Pons (tissue), 1 donor: Measurements from ENCODE around the gene FKBP1C.
"Not testable (repeated sequence)": the region's sequence is repeated elsewhere in the genome, so short reads cannot be mapped to it uniquely, and the experiment has no call there.

Experiments used
- DNase-seq: peaks from one replicate; pipeline ENCODE4 v3.0.0-alpha.2; 2016; ENCODE audit warnings: low spot score

Gene FKBP1C

DNA sequence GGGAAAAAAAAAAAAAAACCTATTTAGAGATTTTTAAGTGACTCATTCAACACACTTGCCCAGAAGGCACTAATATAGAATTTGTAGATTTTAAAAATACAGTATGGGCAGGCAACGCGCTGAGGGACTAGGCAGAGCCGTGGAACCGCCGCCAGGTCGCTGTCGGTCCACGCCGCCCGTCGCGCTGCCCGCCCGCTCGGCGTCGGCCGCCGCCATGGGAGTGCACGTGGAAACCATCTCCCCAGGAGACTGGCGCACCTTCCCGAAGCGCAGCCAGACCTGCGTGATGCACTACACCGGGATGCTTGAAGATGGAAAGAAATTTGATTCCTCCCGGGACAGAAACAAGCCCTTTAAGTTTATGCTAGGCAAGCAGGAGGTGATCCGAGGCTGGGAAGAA, at the start of gene FKBP1C:
Gene FKBP1C, plus strand, starts transcription at position 127 of the 400 bp plus-strand sequence.
- not testable (repeated sequence) for DNase-seq

DNA sequence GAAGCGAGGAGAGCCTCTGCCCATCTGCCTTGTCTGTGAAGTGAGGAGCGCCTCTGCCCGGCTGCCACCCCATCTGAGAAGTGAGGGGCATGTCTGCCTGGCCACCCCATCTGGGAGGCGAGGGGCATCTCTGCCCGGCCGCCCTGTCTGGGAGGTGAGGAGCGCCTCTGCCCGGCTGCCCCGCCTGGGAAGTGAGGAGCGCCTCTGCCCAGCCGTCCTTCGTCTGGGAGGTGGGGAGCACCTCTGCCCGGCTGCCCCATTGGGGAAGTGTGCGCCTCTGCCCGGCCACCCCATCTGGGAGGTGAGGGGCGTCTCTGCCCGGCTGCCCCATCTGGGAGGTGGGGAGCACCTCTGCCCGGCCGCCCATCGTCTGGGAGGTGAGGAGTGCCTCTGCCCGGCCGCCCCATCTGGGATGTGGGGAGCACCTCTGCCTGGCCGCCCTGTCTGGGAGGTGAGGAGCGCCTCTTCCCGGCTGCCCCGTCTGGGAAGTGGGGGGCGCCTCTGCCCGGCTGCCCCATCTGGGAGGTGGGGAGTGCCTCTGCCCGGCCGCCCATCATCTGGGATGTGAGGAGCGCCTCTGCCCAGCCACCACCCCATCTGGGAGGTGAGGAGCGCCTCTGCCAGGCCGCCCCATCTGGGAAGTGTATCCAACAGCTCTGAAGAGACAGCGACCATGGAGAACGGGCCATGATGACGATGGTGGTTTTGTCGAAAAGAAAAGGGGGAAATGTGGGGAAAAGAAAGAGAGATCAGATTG, 47.0 kb upstream of the FKBP1C start:
- not testable (repeated sequence) for DNase-seq

DNA sequence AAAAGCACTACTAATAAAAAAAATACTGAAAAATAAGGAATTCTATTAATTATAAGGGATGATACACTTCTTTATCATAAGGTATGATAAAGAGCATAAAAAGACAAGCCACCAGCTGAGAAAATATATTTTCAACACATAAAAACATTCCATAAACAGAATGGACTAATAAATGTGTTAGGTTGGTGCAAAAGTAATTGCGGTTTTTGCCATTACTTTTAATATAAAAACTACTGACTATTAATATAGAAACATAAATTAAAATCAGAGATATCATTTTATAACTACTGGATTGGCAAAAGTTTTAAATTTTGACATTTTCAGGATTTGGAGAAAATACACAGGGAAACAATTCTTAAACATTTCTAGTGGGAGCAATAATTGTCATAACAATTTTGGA, 37.1 kb upstream of the FKBP1C start:
- DNase-seq, result no peak

DNA sequence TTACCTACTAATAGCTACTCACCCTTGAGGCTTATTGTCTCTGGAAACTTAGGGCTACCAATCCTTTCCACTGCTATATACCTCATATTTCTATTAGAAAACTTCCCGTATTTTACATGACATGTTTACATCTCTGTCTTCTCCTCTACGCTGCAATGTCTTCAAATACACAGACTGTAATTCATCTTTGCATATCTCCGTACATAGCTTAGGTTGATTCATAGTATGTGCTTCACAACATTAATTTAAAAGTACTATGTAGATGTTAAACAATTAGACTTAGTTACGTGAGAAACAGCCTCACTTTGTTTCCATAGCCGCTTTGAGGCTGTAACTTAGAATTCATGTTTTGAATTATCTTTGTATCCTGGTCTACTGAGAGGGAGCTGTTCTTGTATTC, 35.1 kb upstream of the FKBP1C start:
- no peak for DNase-seq

DNA sequence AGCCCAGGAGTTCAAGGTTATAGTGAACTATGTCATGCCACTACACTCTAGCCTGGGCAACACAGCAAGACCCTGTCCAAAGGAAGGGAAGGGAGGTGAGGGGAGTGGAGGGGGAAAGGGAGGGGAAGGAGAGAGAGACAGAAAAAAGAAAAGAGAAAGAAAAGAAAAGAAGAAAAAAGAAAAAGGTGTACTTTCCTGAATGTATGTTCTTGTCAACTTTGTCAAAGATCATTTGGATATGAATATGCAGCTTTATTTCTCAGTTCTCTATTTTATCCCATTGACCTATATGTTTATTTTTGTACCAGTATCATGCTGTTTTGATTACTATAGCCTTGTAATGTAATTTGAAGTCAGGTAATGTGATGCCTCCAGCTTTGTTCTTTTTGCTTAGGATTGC, 30.9 kb upstream of the FKBP1C start:
- no peak for DNase-seq

DNA sequence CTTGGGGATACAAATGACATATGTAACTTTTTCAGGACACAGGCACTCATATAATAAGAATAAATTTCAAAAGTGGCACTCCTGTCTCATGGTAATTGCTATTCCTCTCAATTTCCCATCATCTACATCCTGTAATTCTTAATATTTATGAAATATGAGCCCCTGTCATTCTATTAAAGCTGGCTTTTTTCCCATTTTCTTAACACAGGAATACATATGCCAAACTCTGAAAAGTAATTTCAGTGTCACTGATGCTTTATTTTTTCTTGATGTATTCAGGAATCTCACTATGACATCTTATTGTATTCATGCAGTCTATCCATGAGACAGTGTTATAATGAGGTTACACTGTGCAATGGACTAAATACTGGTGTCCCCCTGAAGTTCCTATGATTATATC, 24.3 kb upstream of the FKBP1C start:
- DNase-seq, result no peak

DNA sequence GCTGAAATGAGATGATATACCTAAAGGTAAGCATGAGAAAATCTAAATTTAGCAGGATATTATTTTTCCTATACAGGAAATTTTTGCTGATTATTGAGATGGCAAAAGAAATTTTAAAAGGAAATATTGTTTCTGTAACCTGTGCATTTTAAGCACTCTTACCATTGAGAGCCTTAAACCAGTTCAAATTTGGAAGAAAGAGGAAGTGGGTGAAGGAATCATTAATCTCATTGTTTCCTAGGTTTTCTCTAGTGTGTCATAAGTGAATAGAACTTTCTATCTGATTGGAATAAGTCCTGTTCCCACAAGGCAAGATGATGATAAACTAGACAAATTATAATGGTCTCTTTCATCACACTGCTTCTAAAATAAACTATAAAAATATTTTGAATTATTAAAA, 22.4 kb upstream of the FKBP1C start:
- DNase-seq, result no peak

DNA sequence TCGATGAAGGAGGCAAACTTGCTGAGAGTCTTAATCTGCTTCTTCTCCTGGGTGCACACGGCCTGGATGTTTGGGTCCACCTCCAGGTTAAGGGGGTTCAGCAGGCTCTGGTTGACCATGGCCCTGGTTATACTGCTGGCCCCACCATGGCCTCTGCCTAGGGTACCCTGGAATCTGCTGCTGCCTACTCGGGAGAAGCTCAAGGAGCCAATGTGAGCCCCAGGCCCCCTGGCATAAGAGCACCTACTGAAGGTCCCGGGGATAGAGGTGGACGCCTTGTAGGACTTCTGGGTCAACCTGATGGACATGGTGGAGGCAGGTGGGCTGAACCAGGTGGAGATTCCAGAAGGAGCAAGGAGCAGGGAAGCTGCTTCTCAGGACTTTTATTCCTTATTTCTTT, 17.9 kb upstream of the FKBP1C start:
- DNase-seq, result no peak

DNA sequence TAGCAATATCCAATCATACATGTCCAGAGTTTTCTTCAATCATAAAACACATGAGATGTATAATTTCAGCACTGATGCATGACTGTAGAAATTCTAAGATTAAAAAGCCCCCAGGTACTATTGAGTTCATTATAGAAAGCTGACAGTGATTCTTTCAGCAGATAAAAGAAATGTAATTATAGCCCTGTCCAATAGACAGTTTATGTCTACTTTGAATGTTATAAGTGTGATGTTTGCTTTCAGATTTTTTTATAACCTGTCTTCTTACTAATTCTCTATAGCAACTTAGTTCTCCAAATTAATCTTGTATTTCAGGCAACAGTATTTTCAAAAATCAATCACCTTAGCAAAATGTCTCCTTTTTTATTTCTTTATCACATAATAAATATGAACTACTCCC, 13.5 kb upstream of the FKBP1C start:
- no peak for DNase-seq

DNA sequence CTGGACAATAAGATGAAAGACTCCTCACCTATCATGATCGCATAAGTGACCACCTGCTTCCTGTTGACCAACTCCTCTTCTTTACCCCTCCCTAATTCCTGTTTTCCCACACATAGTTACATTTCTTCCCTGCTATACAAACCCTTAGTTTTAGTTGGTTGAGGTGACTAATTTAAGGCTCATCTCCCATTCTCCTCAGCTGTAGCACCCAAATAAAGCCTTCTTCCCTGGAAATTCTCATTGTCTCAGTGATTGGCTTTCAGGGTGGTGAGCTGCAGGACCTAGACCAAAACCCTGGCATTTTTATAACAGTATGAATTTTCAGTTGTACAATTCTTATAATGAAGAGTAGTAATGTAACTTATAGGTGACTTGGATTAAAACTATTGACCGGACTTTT, 2.1 kb downstream of the FKBP1C start:
- DNase-seq, result no peak

DNA sequence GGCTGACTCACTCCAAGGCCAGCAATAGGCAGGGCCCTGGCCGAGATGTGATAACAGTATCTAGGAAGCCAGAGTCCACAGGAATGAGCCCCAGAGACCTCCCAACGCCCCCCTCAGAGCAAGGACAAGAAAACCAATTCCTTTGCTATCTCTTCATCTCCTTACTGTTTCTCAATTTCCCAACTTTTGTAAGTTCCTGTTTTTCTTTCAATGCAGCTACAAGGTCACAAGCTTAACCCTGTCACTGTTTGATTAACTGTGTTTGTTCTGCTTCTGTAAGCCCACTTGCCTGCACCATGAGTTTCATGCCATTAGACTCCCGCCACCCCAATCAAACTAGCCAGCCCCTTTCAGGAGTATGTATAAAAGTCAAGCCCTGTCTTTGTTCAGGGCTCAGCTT, 3.5 kb downstream of the FKBP1C start:
- no peak for DNase-seq

DNA sequence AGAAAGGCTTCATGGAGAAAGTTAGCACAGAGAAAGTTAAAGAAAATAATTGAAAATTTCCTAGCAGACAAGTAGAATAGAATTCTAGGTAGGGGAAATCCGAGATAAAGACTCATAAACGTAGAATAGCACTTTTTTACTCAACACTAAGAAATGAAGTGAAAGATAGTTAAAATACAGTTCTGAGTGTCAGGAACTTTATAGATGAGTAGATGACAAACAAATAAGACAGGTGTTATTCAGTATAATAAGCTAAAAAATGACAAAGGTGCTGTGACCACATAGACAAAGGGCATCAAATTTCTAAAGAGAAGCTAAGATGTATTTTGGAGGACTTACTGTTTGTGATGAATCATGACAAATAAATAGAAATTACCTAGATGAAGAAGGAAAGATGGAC, 12.9 kb downstream of the FKBP1C start:
- DNase-seq, result no peak

DNA sequence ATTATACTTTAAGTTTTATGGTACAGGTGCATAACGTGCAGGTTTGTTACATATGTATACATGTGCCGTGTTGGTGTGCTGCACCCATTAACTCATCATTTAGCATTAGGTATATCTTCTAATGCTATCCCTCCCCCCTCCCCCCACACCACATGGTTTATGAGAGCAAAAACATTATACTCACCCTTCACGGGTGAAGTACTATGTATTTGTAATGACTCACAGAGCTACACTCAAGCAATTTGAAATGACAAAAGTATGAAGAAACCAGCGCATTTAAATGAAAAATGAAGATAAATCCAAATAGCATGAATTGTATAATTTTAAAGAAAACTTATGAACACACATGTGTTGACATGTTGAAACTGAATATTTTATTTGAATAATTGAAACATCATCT, 14.7 kb downstream of the FKBP1C start:
- not testable (repeated sequence) for DNase-seq

DNA sequence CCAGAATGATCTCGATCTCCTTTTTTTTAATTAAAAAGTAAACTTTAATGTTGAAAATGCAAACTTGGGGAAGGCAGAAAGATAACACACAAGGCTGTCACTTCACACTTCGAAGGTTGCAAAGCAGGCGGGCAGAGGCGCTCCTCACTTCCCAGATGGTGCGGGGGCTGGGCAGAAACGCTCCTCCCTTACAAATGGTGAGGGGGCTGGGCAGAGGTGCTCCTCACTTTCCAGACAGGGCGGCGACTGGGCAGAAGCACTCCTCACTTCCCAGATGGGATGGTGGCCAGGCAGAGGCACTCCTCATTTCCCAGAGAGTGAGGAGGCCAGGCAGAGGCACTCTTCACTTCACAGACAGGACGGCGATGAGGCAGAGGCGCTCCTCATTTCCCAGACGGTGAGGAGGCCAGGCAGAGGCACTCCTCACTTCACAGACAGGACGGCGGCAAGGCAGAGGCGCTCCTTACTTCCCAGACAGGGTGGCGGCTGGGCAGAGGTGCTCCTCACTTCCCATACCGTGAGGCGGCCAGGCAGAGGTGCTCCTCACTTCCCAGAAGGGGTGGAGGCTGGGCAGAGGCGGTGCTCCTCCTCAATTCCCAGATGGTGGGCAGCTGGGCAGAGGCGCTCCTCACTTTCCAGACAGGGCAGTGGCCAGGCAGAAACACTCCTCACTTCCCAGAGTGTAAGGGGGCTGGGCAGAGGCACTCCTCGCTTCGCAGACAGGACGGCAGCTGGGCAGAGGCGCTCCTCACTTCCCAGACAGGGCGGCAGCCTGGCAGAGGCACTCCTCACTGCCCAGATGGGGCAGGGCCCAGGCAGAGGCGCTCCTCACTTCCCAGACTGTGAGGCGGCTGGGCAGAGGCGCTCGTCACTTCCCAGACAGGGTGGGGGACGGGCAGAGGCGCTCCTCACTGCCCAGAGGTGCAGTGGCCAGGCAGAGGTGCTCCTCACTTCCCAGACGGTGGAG, 16.9 kb downstream of the FKBP1C start:
- DNase-seq, result not testable (repeated sequence)

DNA sequence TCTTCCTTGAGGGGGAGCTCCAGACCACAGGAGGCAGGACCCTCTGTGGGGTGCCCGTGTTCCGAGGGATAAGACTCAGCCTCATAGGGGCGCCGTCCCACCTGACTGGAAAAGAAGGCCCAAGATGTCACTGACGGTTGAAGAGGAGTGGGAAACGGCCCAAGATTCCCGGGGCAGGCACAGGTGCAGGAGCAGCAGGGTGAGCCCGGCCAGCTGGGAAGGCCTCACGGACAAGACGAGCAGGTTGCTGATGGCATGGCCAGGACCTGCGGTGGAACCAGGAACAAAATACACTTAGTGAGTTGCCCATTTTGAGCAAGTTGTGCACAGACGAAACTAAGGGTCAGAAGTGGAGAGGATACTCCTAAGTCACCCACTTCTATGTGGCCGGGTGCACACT, 18.8 kb downstream of the FKBP1C start:
- DNase-seq, result not testable (repeated sequence)

DNA sequence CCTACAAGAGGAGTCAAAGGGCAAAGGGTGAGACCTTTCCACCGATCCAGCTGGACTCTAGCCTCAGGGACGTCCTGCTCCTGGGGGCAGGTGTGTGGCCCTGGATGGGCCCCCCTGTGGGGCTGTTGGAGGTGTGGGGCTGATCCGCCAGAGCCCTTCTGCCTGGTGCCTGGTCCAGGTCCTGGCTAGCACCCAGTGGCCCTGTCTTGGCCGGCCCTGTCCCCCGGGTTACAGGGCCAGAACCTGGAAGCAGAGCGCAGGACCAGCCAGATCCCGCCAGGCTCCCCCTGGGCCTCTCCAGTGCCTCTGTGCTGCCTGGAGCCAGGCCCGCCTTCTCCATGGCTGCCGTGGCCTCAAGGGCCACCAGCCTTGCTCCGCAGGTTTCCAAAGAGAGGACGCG, 19.2 kb downstream of the FKBP1C start:
- not testable (repeated sequence) for DNase-seq

DNA sequence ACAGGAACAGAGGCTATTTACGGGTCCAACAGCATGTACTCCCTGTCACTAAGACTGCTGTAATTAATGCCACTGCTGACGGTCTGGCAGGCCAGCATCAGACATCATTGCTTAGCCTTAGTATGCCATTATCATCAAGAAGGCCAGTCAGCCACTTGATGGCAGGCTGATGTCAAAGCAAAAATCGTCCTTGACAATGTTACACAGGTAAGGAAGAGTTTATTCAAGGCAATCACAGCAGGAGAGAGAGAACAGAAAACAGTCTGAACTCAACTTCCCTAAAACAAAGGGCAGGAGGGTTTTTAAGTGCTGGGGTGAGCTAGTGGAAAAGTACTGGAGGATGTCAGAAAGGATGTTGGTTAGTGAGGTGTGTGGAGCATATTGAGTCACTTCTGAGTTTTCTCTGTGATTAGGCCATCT, 25.1 kb downstream of the FKBP1C start:
- DNase-seq, result no peak

DNA sequence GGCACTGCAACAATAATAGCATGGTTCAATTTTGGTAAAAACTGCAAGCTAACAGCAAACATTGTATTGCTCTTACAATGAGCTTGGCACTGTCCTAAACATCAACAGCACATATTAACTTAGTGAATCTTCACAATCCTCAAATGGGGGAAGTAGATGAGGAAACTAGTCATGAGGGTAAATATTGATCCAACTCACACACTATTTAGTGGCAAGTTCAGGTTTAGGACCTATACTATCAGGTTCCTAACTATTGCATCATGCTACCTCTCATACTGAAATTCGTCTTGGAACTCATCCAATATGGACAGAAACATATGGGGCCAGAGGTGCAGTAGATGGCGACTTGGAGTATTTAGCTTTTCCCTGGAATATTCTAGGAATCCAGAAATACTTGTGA, 34.2 kb downstream of the FKBP1C start:
- no peak for DNase-seq

DNA sequence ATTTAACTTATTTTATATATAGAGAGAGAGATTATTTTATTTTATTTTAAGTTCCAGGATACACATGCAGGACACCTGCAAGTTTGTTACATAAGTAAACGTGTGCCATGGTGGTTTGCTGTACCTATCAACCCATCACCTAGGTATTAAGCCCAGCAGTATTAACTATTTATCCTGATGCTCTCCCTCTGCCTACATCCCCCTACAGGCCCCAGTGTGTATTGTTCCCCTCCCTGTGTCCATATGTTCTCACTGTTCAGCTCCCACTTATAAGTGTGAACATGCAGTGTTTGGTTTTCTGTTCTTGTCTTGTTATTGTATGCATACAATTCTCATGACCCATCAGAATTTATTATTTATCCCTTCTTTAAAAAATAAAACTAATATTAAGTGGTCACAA, 34.6 kb downstream of the FKBP1C start:
- no peak for DNase-seq

DNA sequence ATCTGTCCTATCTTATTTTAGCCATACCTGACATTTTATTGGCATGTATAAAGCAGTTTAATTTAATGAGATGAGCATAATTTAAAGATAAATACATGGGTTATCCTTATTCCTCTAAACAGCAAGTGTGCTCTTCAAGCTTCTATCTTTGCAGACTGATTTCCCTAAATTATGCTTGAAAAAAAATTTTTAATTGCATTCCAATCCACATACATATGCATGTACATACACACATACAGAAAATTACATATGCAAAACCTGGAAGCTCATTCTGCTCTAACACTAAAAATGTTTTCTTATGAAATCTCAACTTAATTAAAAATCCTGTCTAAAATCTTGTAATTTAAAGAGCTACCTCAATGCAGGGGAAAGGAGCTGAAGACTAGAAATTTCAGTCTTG, 35.3 kb downstream of the FKBP1C start:
- DNase-seq, result no peak

DNA sequence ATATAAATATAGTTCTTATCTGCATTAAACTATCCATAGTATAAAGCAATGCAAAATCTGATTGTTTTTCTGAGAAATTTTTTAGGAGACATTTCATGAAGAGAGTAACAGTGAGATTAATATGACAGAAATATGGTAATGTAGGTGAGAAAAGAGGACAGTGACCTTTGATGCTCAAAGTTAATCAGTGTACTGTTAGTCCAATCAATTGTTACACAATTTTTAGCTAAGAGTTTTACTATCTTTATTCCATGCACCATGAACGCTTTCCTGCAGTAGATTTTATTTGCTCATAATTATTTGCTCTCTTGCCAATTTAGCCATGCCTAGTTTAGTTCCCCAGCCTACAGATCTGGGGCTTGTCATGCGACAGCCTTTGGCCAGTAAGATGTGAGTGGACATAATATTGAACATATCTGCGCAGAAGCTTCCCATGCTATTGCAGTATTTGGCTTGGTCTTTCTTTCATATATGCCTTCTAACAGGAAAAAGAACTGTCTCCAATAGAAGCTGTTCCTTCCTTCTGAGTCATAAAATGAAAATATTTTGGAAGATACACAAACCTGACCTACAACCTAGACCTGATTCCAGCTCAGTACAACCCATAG, 38.7 kb downstream of the FKBP1C start:
- DNase-seq, result no peak

DNA sequence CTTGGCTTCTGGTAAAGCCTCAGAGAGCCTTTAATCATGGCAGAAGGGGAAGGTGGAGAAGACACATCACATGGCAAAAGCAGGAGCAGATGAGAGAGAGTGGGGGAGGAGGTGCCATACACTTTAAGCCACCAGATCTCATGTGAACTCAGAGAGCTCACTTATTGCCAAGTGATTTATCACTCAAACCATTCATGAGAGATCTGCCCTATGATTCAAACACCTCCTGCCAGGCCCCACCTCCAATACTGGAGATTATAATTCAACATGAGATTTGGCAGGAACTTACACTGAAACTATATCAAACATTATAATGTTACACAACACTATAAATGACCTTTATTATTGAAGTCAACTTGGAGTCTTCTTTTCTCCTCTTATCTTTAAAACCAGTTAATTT, 47.9 kb downstream of the FKBP1C start:
- DNase-seq, result no peak

DNA sequence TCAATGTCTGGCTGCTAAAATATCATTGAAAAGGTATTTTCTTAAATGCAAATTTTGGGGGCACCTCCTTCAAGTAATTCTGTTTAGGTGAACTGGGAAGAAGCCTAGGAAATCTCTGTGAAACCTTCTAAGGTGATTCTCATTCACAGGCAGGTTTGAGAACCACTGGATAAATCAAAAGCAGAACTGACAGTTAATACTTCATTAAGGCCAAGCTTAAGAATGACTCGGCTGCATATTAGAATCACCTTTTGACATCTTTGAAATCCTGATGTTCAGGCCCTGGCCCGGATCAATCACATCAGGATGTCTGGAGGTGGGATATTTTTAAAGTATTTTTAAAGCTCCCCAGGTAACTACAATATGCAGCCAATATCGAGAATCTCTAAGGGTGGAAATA, 50.6 kb downstream of the FKBP1C start:
- no peak for DNase-seq
